ENCODE data around the gene ZNRF2. TPM values are rescaled to one million over a fixed set of nuclear protein-coding genes. Genes with fewer than 3 reads are reported as not detected.
A peak's percentile ranks its signal among the peaks of the same experiment; 100 is the strongest.
"Not testable (repeated sequence)": the region's sequence is repeated elsewhere in the genome, so short reads cannot be mapped to it uniquely, and the experiment has no call there.

ZNRF2 gene
- total RNA-seq, 1 donor from 2014 or later = 57.1 TPM

DNA sequence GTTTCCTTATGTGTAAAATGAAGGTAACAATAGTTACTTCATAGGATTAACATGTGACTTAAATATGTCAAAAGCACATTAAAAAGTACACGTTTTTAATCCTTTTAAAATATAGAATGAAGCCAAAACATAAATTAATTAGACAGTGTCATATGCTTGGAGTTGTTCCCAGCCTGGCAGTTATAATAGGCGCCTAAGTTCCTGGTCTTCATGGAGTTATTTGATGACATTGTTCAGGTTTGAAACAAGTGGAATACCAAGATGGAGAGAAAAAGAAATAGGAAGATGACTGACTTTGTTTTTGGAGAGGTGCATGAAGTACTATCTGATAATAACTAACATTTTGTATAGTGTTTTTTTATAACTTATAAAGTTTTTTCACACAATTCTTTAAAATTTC lies 67.3 kb downstream of the ZNRF2 start:
- DNase-seq (ENCODE audit: low spot score in 2 of 2) (no peak), FAIRE-seq (peak; percentile 19)

DNA sequence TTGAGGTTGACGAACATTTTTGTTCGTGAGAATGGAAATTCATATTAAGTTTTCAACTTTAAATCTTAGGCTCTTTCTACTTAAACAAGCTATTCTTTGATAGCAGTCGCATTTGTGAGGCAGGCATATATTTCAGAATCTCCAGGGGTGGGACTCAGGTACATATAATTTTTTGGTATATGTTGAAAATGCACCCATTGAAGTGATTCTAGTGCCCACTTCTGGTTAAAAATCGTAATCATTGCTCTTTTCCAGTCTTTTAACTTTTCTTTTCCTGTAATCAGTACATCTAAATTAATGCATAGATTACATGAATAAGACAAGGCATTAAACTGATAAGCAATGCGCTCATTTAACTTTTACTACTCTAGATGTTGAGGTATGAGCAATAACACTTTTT lies 67.8 kb downstream of the ZNRF2 start:
- no peak for DNase-seq (ENCODE audit: low spot score in 2 of 2)
- no peak for FAIRE-seq

DNA sequence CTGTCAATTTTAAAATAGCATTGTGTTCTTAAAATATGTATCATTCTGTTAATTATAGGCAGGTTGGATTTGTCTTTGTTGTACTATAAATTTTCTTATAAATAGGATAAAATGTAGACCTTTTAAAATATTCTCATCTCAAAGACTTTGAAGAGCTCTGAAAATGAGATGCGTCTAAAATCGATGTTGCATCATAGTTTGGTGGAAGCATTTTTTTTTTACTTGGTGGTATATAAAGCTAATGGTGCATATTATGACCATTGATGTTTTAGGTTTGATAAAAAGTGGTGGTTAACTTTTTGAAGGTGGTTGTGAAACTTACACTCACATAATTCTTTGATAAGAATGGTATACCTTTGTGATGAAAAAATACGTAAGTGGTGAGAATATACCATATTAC lies 69.1 kb downstream of the ZNRF2 start:
- FAIRE-seq (no peak), DNase-seq (ENCODE audit: low spot score in 2 of 2) (no peak)

DNA sequence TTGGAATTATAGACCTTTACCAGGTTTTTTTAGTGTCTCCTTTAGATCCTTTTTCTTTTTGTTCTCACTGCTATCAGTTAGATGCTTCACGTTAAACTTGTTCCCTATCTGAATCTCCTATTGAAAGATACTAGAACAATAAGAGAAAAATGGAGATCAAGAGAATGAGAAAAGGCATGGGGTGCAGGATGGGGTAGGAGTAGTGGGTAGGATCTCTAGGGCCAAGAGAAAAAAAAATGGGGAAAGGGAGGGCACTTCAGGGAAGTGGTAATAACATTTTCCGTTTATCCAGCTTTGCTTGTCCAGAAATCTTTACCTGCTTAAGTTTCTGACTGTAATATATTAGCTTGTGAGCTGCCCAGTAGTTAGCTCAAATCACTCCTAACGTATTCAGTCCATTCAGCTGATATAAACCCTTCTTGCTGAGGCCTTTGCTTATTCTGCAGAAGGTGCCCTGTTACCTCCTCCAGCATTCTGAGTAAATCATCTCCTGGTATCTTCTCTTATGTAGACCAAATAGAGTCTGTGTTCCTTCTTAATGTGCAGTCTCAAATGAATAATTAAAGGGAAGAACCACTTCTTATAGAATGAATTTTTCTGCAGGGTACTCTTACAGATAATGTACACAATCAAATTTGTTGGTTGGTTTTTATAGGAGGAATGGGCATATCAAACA lies 69.7 kb downstream of the ZNRF2 start:
- DNase-seq (ENCODE audit: low spot score in 2 of 2) (no peak), FAIRE-seq (no peak)

DNA sequence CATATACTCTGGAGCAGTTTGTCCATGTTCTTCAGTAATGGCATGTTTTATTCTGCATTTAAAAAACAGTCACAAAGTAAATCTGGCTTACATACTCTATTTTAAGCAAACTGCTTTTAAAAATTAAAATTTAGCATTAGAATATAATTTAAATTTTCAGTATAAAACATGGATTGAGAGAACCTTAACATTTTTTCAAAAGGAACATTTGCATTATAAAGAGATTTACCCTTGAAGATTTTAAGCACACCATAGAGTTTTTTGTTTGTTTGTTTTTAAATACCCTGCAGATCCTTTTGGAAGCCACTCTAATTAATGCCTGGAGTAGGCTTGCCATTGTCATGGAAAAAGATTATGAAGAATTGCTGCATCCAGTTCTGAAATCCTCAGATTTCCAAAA lies 70.4 kb downstream of the ZNRF2 start:
- no peak for FAIRE-seq
- DNase-seq (ENCODE audit: low spot score in 2 of 2) = no peak

DNA sequence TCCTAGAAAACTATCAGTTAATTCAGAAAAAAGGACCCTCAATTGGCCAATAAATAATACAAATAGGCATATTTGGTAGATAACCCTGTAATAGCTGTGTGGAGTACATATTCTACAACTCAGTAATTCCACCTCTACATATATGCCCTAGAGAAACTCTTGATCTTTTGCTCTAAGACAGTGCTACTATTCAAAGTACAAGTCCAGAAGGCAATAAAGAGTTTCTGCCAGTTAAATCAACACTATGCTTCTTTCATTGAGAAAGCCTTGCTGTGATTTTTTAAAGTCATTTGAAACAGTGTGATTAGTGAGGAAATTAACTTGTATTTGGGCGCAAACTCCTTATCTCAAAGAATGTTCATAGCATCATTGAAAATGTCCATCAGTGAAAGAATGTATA lies 75.6 kb downstream of the ZNRF2 start:
- FAIRE-seq = no peak

DNA sequence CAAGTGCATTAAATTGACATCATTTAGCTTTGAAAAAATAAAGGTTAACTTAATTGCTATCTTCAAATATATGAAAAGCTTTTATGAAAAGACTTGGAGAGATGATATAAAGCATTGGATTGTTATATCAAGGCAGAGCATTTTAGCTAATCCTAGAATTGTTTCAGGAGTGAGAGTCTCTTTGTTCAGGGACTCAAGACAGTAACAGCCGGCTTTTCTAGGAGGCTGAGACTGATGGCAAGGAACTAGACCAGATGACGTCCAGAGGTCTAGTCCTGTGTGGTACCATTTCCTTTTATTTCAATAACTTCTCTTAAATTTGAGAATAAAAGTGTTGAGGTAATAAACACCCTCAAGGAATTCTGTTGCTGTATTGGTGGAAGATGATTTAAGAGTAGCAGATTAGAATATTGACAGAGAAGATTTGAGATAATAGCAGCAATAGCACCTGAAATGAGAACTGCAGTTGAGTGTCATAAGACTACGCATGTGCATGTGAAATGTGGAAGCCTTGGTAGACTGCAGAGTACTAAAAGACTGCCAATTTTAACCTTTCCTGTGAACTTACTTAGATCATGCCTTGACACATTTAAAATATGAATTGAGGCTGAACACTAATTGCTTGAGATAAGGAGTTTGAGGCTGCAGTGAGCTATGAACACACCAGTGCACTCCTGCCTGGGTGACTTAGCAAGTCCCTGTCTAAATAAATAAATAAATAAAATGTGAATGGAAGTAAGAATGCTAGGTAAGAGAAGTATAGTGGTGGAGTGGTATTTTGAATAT lies 79.6 kb downstream of the ZNRF2 start:
- DNase-seq (ENCODE audit: low spot score in 2 of 2) = no peak
- FAIRE-seq = no peak

More for the DNA sequence above, 75.6 kb downstream of the ZNRF2 start:
- no peak for DNase-seq (ENCODE audit: low spot score in 2 of 2)

DNA sequence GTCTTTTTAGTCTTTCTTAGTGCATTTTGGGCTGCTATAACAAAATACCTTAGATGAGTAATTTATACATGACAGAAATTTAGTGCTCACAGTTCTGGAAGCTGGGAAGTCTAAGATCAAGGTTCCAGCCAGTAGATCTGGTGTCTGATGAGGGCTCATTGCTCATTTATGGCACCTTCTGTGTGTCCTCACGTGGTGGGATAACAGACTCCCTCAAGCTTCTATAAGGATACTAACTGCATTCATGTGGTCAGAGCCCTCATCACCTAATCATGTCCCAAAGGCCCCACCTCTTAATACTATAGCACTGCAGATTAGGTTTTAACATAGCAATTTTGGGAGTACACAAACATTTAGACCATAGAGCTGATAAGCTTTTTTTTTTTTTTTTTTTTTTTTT lies 80.4 kb downstream of the ZNRF2 start:
- no peak for FAIRE-seq
- DNase-seq (ENCODE audit: low spot score in 2 of 2) = no peak

DNA sequence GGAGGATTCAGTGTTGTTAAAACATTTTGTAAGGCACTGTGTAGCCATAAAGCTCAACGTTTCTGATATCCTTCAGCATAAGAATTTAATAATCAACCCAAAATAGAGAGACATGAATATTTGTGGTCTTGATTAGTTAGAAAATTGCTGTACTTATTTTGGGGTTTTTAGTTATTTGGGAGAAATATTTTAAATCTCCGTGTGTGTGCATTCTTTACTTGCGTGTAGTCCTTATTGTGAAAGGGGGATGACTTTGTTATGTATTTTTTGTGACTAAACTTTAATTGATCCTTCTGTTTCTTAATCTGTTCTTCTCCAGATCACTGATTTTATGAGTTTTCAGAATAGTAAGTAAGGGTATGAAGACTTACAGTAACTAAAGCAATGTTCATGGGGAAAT lies 81.2 kb downstream of the ZNRF2 start:
- DNase-seq (ENCODE audit: low spot score in 2 of 2) (no peak), FAIRE-seq (no peak)

DNA sequence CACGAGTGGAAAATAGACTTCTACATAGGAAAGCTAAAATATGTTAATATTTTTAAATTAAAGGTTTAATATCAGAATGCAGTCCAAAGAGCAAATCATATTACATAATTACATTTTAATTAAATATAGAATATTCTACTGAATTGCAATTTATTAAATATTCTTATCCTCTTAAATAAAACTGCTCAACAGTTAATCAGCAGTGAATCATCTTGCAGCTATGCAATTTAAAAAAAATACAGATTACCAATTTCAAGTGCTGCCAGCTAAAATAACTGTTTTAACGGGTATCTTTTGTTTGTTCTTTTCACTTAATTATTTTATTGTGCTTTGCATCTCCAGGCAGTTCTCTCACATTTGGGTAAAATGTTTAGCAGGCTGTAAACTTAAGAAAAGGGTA lies 82.2 kb downstream of the ZNRF2 start:
- no peak for FAIRE-seq
- DNase-seq (ENCODE audit: low spot score in 2 of 2) = no peak

DNA sequence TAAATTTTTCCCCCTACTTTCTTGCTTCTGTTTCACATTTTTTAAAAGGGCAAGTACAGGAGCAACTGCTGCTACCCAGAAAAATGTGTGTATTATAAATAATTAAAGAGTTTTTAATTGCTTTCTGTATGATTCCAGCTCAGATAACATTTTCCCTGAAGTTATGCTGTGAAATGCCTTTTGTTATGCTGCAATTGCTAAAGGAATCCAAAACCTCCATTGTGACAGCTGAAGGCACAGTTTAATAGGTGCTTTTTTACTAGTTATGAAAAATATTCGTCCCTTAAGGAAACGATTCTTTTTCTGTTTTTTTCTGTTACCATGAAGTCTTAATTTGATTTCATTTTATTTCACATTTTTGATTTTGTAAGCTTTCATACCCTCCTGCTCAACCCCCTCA lies 83.2 kb downstream of the ZNRF2 start:
- FAIRE-seq (no peak), DNase-seq (ENCODE audit: low spot score in 2 of 2) (no peak)

DNA sequence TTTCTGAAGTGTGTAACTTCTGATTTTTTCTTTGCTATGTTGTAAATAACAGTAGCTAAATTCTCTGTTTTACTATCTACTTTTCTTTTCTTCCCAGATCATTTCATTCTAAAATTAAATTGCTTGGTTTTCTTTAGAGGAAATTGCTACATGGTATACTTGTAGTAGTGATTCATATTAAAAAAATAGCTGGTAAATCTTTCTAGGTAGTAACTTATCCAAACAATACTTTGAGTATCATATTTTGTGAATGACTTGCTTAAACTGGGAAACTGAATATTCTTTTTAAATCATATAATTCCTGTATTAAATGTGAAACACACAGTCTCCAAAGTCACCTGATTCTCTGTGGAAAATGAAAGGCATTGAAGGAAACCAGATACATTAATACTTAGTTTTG lies 85.5 kb downstream of the ZNRF2 start:
- FAIRE-seq = no peak

DNA sequence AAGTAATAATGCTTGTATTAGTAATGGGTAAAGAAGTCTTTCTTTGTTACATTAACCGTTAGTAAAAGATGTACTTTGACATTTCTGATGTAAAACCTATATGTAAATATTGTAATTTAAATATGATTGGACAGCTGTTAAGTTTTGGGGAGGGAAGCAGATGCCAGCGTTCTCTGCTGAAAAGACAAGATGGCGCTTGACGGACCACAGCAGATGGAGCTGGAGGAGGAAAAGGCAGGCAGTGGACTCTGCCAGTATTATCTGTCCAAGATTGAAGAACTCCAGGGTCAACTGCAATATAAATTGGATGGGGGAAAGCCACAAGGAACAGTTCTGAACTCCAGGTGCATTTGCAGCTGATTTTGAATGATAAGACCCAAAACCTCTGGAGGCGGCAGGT lies 86.9 kb downstream of the ZNRF2 start:
- DNase-seq (ENCODE audit: low spot score in 2 of 2) = no peak
- no peak for FAIRE-seq

More for the DNA sequence above, 85.5 kb downstream of the ZNRF2 start:
- no peak for DNase-seq (ENCODE audit: low spot score in 2 of 2)

DNA sequence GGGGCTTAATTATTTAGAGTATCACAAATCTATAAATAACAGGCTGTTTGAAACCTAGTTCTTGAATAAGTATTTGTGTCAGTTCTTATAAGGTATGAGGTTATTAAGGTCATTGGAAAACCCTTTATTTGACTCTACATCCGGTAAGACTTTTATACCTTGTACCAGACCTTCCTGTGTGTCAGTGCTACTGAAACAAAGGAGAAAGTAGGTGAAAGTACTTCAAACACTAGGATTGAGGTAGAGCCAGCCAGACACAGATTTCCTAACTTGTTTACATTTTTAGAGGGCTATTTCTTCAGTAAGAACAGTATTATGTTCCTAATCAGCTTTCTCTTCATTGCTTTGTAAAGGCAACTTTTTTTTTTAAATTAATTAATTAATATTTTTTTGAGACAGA lies 93.9 kb downstream of the ZNRF2 start:
- FAIRE-seq = no peak
- DNase-seq (ENCODE audit: low spot score in 2 of 2) = no peak

DNA sequence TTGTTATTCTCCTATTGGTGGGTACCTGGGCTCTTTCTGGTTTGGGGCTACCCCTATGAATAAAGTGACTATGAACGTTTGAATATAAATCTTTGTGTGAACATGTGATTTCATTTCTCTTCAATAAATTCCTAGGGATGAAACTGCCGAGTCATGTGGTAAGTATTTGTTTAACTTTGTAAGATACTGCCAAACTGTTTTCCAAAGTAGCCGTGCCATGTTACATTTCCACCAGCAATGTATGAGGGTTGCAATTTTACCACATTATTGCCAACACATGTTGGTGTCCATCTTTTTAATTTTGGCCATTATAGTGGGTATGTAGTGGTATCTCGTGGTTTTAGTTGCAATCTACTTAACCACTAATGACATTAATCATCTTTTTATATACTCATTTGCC lies 94.7 kb downstream of the ZNRF2 start:
- no peak for DNase-seq (ENCODE audit: low spot score in 2 of 2)
- no peak for FAIRE-seq

DNA sequence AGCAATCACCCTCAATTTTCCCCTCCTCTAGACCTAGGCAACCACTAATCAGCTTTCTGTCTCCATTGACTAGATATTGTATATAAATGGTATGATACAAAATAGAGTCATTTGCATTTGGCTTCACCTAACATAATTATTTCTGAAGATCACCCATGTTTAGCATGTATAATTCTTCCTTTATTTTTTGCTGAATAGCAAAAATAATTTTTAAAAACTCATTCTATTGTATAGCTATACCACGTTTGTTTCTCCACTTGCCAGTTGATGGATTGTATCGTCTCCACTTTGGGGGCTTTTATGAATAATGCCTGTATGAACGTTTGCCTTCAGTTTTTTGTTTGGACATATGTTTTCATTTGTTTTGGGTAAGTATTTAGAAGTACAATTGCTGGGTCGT lies 95.3 kb downstream of the ZNRF2 start:
- no peak for FAIRE-seq
- DNase-seq (ENCODE audit: low spot score in 2 of 2) = no peak

DNA sequence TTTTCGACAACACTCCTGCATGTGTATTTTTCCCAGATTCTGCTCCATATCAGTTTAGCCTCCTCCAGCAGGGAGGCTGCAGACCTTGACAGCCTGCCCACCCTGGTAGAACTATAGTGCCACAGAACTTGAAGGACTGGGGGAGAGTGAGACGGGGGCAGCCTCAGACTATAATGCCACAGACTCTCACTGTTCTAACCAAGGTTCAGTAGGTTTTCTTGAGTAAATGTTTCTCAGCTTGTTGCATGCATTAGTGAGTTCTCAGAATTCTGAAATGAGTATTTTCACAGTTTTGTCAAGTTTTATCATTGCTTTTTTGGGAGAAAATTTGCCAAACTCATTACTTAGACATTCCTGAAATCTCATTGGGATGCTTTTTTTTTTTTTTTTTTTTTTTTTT lies 95.9 kb downstream of the ZNRF2 start:
- FAIRE-seq = no peak
- DNase-seq (ENCODE audit: low spot score in 2 of 2) = no peak

DNA sequence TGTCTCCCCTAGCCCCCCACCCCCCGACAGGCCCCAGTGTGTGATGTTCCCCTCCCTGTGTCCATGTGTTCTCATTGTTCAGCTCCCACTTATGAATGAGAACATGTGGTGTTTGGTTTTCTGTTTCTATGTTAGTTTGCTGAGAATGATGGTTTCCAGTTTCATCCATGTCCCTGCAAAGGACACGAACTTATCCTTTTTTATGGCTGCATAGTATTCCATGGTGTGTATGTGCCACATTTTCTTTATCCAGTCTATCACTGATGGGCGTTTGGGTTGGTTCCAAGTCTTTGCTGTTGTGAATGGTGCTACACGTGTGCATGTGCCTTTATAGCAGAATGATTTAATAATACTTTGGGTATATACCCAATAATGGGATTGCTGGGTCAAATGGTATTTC lies 96.4 kb downstream of the ZNRF2 start:
- DNase-seq (ENCODE audit: low spot score in 2 of 2); FAIRE-seq: not testable (repeated sequence)

DNA sequence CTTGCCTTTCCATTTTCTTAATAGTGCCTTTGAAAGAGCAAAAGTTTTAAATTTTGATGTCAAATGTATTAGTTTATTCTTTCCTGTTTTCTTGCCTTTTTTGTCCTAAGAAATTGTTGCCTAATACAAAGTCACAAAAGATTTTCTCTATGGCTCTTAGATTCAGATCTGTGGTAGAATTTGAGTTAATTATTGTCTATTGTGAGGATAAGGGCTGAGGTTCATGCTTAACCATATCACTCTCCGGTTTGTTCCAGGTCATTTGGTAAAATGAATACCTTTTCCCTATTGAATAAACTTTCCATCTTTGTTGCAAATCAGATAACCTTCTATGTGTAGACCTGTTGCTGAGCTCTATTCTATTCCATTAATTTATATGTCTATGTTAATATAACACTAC lies 98.2 kb downstream of the ZNRF2 start:
- no peak for FAIRE-seq
- DNase-seq (ENCODE audit: low spot score in 2 of 2) = no peak

DNA sequence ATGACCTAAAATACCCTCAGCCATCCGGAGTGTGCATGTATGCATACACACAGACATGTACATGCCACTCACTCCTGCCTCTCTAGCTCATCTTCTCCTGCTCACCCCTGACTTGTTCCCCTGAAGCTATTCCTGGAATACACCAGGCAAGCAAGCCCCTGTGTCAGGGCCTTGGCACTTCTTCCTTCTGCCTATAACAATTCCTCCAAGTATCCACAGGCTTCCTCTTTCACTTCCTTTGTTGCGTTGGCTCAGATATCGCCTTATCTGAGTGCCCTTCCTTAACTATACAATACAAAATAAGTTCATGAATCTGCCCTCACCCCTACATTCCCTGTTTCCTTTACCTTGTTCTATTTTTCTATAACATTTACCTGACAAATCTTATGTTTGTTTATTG lies 105.4 kb downstream of the ZNRF2 start:
- FAIRE-seq (no peak), DNase-seq (ENCODE audit: low spot score in 2 of 2) (no peak)

DNA sequence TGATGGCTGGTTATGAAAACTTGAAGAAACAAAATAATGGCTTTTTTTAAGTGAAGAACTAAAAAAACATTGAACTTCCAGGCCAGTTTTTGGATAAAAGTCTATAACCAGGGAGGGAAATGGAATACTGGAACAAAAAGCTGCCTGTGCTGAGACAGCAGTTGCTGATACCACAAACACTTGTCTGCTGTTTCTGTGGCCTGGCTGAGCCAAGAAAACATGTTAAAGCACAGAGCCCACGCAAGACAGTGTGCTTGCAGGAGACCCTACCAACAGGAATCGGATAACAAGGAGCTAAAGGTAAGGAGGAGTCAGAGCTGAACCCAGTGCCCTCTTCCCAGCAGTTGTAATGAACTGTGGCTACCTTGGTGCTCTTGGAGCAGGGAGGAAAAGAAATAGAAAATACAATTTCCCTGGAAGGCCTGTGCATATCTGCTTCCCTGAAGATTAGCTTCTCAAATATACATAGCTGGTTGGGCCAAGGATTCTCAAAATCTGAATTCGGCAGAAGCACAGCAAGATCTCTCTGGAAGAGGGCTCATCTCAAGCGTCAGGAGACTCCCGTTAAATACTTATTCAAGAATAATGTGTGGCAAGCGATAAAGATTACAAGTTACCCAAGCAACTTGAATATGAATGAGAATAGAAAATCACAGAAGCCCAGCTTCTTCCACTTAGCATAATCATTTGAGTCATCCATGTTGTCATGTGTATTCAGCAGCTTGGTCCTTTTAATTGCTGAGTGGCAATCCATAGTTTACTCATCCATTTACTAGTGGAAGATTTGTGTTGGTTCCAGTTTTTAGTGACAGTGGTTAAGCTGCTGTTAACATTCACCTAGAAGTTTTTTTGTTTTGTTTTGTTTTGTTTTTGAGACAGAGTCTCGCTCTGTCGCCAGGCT lies 106.6 kb downstream of the ZNRF2 start:
- no peak for DNase-seq (ENCODE audit: low spot score in 2 of 2)
- no peak for FAIRE-seq
